ENCODE measurements around the gene SAMM50. TPM values are rescaled to one million over a fixed set of nuclear protein-coding genes. Genes with fewer than 3 reads are reported as not detected.

Gene SAMM50
- total RNA-seq, 3 donors from 2014 or later: 37.7 to 52.0 (median 48.0) TPM

GRCh38 chr22:43994416-43994815 is 39.2 kb downstream of the SAMM50 start:
- intact Hi-C loops (cut with DNase I, micrococcal nuclease): loop anchor here (5.0 to 10.0 kb wide), 4 partner anchors 80 to 633 kb away; no protein-coding TSS in a partner anchor
- no peaks in the 10 kb centered on the region for H3K4me1 ChIP-seq (ENCODE audit: low read depth)
- no peak for TF ChIP-seq CTCF (IDR thresholded peaks at IDR 0.05)
- H3K9me3 ChIP-seq: no peaks in the 10 kb centered on the region
- peaks cover 3% of the 10 kb centered on the region for H3K36me3 ChIP-seq (ENCODE audit: low read depth)
- ATAC-seq (no peak), DNase-seq (no peak)
- no peak overlapping the region for H3K4me3 ChIP-seq

GRCh38 chr22:43995057-43995685 is 39.9 kb downstream of the SAMM50 start:
- no peak for TF ChIP-seq CTCF (IDR thresholded peaks at IDR 0.05)
- no peaks in the 10 kb centered on the region for H3K4me1 ChIP-seq (ENCODE audit: low read depth)
- H3K36me3 ChIP-seq (ENCODE audit: low read depth): peaks cover 3% of the 10 kb centered on the region
- H3K4me3 ChIP-seq: no peak overlapping the region
- no peak for ATAC-seq
- no peak for DNase-seq
- intact Hi-C loops (cut with DNase I, micrococcal nuclease): loop anchor here (10.0 kb wide), 3 partner anchors 80 to 630 kb away; no protein-coding TSS in a partner anchor
- no peaks in the 10 kb centered on the region for H3K9me3 ChIP-seq

- intact Hi-C loops (cut with DNase I, micrococcal nuclease): loop anchor here (10.0 kb wide), 3 partner anchors 79 to 629 kb away; no protein-coding TSS in a partner anchor
- H3K4me3 ChIP-seq: no peak overlapping the region
Measured at GRCh38 chr22:43995798-43996169, 40.5 kb downstream of the SAMM50 start.

GRCh38 chr22:43996170-43996980 is 41.1 kb downstream of the SAMM50 start:
- Histone ChIP-seq H3K9me3 (no peaks in the 10 kb centered on the region), H3K36me3 (ENCODE audit: low read depth) (peaks cover 3% of the 10 kb centered on the region), H3K4me3 (no peak overlapping the region), H3K4me1 (ENCODE audit: low read depth) (no peaks in the 10 kb centered on the region)
- DNase-seq (peak; percentile 59 to 81 (median 64)), ATAC-seq (peak; percentile 62)
- intact Hi-C loops (cut with DNase I, micrococcal nuclease): loop anchor here (10.0 kb wide), 3 partner anchors 78 to 628 kb away; no protein-coding TSS in a partner anchor
- TF ChIP-seq CTCF (IDR thresholded peaks at IDR 0.05): no peak

More at GRCh38 chr22:43995798-43996169, 40.5 kb downstream of the SAMM50 start:
- ATAC-seq (no peak), DNase-seq (no peak)
- no peak for TF ChIP-seq CTCF (IDR thresholded peaks at IDR 0.05)
- Histone ChIP-seq H3K9me3 (no peaks in the 10 kb centered on the region), H3K4me1 (ENCODE audit: low read depth) (no peaks in the 10 kb centered on the region), H3K36me3 (ENCODE audit: low read depth) (peaks cover 3% of the 10 kb centered on the region)

- ATAC-seq (no peak), DNase-seq (no peak)
- Histone ChIP-seq H3K9me3 (no peaks in the 10 kb centered on the region), H3K36me3 (ENCODE audit: low read depth) (peaks cover 3% of the 10 kb centered on the region), H3K4me3 (no peak overlapping the region), H3K4me1 (ENCODE audit: low read depth) (no peaks in the 10 kb centered on the region)
- intact Hi-C loops (cut with DNase I, micrococcal nuclease): loop anchor here (10.0 kb wide), 3 partner anchors 78 to 628 kb away; no protein-coding TSS in a partner anchor
- TF ChIP-seq CTCF (IDR thresholded peaks at IDR 0.05): no peak
Measured at GRCh38 chr22:43996981-43997265, 41.7 kb downstream of the SAMM50 start.

All from mucosa of descending colon (tissue), 3 donors.